Measurements from ENCODE around the gene SLC1A5. TPM values are rescaled to one million over a fixed set of nuclear protein-coding genes. Genes with fewer than 3 reads are reported as not detected.

Gene SLC1A5
- total RNA-seq, 1 experiment from 2014 or later, result 116 TPM

DNA sequence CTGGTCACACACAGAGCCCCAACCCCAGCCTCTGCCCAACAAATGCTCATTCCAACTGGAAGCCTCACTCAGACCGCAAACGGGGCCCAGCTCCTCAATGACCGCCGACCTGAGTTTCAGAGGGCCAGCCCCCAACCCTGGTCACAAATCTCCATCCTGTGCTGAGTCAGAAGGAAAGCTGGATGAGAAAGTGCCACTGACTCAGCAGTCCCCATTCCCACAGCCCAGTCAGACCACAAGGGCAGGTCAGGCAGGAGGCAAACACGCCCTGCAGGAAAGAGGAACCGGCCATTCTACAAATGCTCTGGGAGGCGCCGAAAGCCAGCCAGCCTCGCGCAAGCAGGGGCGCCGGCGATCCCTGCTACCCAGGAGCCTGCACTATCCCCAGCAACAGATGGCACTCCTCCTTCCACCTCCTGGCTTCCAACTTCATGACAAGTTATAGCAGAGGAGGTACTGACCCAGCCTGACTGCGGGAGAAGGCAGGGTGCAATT is 57.3 kb downstream of the SLC1A5 start:
- peaks cover 29% of the 10 kb centered on the region for H3K4me1 ChIP-seq (ENCODE audit: low read length)
- H3K36me3 ChIP-seq (ENCODE audit: insufficient read depth, low read length), result peaks cover 20% of the 10 kb centered on the region
- H4K20me1 ChIP-seq (ENCODE audit: insufficient read depth, low read depth, low read length), result peaks cover 50% of the 10 kb centered on the region
- H3K4me2 ChIP-seq (ENCODE audit: low read depth, low read length, poor library complexity, severe bottlenecking), result no peak overlapping the region
- no peak overlapping the region for H3K4me3 ChIP-seq (ENCODE audit: low read length)
- no peak for DNase-seq
- H3K9ac ChIP-seq (ENCODE audit: low read length), result no peak overlapping the region
- H3K9me3 ChIP-seq (ENCODE audit: low read length), result no peaks in the 10 kb centered on the region
- H3K79me2 ChIP-seq (ENCODE audit: low read length), result peaks cover 35% of the 10 kb centered on the region
- no peaks in the 10 kb centered on the region for H3K27me3 ChIP-seq (ENCODE audit: low read length)
- H3K9me2 ChIP-seq (replicated peaks; ENCODE audit: insufficient read depth, low read length), result no peaks in the 10 kb centered on the region
- H2AFZ ChIP-seq (ENCODE audit: low read length), result no peak overlapping the region
- H3K27ac ChIP-seq (ENCODE audit: low read length), result no peak overlapping the region

DNA sequence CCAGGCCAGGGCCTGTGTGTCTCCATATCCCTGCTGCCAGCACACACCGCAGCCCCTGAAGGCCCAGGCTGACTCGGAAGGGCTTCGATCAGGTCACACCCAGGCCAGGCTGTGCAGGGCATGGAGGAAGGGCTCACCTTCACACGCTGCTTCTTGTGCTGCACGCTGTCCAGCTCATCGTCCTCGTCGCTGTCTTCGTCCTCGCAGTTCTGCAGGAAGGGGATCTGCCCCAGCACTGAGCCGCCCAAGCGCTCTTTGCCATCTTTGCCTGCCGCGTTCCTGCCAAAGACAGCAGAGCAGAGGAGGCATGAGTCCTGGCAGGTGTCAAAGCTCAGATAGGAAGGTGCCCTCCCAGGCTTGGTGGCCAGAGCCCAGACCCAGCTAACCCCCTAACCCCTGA is 57.8 kb downstream of the SLC1A5 start:
- H3K36me3 ChIP-seq (ENCODE audit: insufficient read depth, low read length), result peaks cover 20% of the 10 kb centered on the region
- H3K4me2 ChIP-seq (ENCODE audit: low read depth, low read length, poor library complexity, severe bottlenecking), result no peak overlapping the region
- no peak overlapping the region for H2AFZ ChIP-seq (ENCODE audit: low read length)
- H3K27ac ChIP-seq (ENCODE audit: low read length), result no peak overlapping the region
- no peaks in the 10 kb centered on the region for H3K9me3 ChIP-seq (ENCODE audit: low read length)
- H3K4me1 ChIP-seq (ENCODE audit: low read length), result peaks cover 29% of the 10 kb centered on the region
- H3K4me3 ChIP-seq (ENCODE audit: low read length), result no peak overlapping the region
- no peak overlapping the region for H3K9ac ChIP-seq (ENCODE audit: low read length)
- H3K9me2 ChIP-seq (replicated peaks; ENCODE audit: insufficient read depth, low read length), result no peaks in the 10 kb centered on the region
- peaks cover 35% of the 10 kb centered on the region for H3K79me2 ChIP-seq (ENCODE audit: low read length)
- DNase-seq, result no peak
- no peaks in the 10 kb centered on the region for H3K27me3 ChIP-seq (ENCODE audit: low read length)
- peaks cover 50% of the 10 kb centered on the region for H4K20me1 ChIP-seq (ENCODE audit: insufficient read depth, low read depth, low read length)

DNA sequence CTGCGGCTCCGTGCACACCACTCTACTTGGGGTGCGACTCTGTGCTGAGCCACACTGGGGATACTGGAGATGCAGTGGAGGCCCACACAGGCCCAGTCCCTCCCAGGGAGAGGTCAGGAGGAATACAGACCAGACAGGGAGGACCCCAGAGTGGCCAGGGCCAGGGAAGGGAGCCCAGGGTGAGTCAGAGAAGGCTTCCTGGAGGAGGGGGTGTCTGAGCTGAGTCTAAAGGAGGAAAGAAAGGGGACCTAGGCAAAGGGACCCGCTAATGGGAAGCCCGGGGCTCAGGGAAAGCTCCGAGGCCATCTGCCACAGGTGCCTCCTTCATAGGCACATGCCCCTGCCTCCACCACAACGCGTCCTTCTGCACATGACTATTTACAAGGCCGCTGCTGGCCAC is 58.2 kb downstream of the SLC1A5 start:
- Histone ChIP-seq H3K4me2 (ENCODE audit: low read depth, low read length, poor library complexity, severe bottlenecking) (no peak overlapping the region), H3K27me3 (ENCODE audit: low read length) (no peaks in the 10 kb centered on the region), H3K36me3 (ENCODE audit: insufficient read depth, low read length) (peaks cover 20% of the 10 kb centered on the region), H3K4me1 (ENCODE audit: low read length) (peaks cover 29% of the 10 kb centered on the region), H3K27ac (ENCODE audit: low read length) (peak overlapping the region; percentile 71), H3K9me3 (ENCODE audit: low read length) (no peaks in the 10 kb centered on the region), H3K9ac (ENCODE audit: low read length) (peak overlapping the region; percentile 45), H3K9me2 (replicated peaks; ENCODE audit: insufficient read depth, low read length) (no peaks in the 10 kb centered on the region), H3K4me3 (ENCODE audit: low read length) (no peak overlapping the region), H2AFZ (ENCODE audit: low read length) (no peak overlapping the region), H4K20me1 (ENCODE audit: insufficient read depth, low read depth, low read length) (peaks cover 50% of the 10 kb centered on the region), H3K79me2 (ENCODE audit: low read length) (peaks cover 32% of the 10 kb centered on the region)
- DNase-seq, result no peak

DNA sequence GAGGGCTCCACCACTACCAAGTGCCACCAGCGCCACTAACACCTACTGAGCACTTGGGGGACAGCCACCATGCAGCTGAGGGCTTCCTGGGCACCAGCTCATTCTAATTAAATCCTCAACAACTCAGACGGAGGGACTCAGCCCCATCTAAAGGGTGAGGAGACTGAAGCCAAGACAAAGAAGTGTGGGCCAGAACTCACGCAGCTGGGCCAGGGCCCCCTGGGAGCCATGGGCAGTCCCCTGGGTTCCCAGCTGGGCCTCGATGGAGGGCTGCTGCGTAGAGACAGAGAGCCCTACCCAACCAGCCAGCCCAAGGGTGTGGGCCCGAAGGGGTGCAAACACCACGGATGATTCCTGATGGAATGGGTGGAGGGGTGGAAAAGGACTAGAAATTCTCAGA is 58.7 kb downstream of the SLC1A5 start:
- DNase-seq, result peak; percentile 60
- H3K9me2 ChIP-seq (replicated peaks; ENCODE audit: insufficient read depth, low read length), result no peaks in the 10 kb centered on the region
- H3K4me2 ChIP-seq (ENCODE audit: low read depth, low read length, poor library complexity, severe bottlenecking), result no peak overlapping the region
- H3K27ac ChIP-seq (ENCODE audit: low read length), result peak overlapping the region; percentile 71
- peaks cover 50% of the 10 kb centered on the region for H4K20me1 ChIP-seq (ENCODE audit: insufficient read depth, low read depth, low read length)
- peaks cover 32% of the 10 kb centered on the region for H3K79me2 ChIP-seq (ENCODE audit: low read length)
- H3K4me1 ChIP-seq (ENCODE audit: low read length), result peaks cover 29% of the 10 kb centered on the region
- H3K27me3 ChIP-seq (ENCODE audit: low read length), result no peaks in the 10 kb centered on the region
- H3K9me3 ChIP-seq (ENCODE audit: low read length), result no peaks in the 10 kb centered on the region
- H3K36me3 ChIP-seq (ENCODE audit: insufficient read depth, low read length), result peaks cover 20% of the 10 kb centered on the region
- no peak overlapping the region for H3K4me3 ChIP-seq (ENCODE audit: low read length)
- H2AFZ ChIP-seq (ENCODE audit: low read length), result no peak overlapping the region
- H3K9ac ChIP-seq (ENCODE audit: low read length), result peak overlapping the region; percentile 45

DNA sequence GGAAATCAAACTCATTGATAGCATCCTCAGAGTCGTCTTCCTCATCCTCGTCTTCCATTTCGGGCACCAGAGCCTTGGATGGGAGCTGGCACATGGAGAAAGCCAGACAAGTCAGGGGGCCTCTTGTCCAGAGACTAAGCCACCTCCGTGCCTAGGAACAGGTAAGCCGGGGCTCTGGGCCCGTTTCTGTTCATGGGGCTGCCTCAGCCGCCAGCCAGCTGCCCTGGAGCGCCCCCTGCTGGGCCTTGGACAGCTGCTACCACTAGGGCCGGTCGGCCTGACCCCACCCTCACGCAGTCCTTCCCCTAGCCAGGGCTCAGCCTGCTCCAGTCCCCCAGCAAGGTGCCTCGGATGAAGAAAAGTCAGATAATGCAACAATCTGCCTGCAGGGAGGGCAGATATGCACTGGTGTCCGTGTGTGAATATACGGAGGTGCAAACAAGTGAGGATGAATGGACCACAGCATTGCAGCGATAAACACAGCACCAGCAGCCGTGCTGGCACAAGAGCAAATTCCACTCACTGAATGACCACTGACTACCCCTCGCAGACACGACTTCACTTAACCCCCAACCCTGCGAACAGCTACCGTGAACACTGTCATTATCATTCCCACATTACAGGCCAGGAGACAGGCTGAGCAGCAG is 59.6 kb downstream of the SLC1A5 start:
- Histone ChIP-seq H4K20me1 (ENCODE audit: insufficient read depth, low read depth, low read length) (peaks cover 50% of the 10 kb centered on the region), H3K4me1 (ENCODE audit: low read length) (peaks cover 29% of the 10 kb centered on the region), H3K79me2 (ENCODE audit: low read length) (peaks cover 27% of the 10 kb centered on the region), H3K9me3 (ENCODE audit: low read length) (no peaks in the 10 kb centered on the region), H3K4me2 (ENCODE audit: low read depth, low read length, poor library complexity, severe bottlenecking) (no peak overlapping the region), H3K36me3 (ENCODE audit: insufficient read depth, low read length) (peaks cover 20% of the 10 kb centered on the region), H3K27ac (ENCODE audit: low read length) (no peak overlapping the region), H3K9me2 (replicated peaks; ENCODE audit: insufficient read depth, low read length) (no peaks in the 10 kb centered on the region), H3K27me3 (ENCODE audit: low read length) (no peaks in the 10 kb centered on the region), H2AFZ (ENCODE audit: low read length) (no peak overlapping the region), H3K9ac (ENCODE audit: low read length) (no peak overlapping the region), H3K4me3 (ENCODE audit: low read length) (no peak overlapping the region)
- peak; percentile 91 for DNase-seq

DNA sequence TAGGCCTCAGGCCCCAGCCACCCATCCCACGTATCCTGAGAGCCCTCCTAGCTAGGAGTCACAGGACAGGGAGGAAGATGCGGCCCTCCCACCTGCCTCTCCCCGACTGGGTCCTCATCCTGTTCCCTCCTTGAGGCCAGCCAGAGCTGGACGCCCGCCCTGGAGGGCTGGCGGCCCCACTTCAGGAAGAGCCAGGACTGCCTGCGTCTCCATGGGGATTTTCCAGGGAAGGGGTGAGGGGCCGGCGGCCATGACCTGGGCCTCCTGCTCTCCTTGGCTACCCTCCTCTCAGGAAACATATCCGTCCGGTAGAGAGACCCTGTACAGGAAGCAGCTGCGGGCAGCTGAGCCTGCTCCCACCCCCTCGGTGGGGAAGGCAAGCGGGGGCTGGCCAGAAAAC is 60.2 kb downstream of the SLC1A5 start:
- Histone ChIP-seq H3K4me1 (ENCODE audit: low read length) (peaks cover 29% of the 10 kb centered on the region), H3K4me2 (ENCODE audit: low read depth, low read length, poor library complexity, severe bottlenecking) (no peak overlapping the region), H3K79me2 (ENCODE audit: low read length) (peaks cover 23% of the 10 kb centered on the region), H3K4me3 (ENCODE audit: low read length) (no peak overlapping the region), H3K9me2 (replicated peaks; ENCODE audit: insufficient read depth, low read length) (no peaks in the 10 kb centered on the region), H2AFZ (ENCODE audit: low read length) (no peak overlapping the region), H3K27ac (ENCODE audit: low read length) (no peak overlapping the region), H3K27me3 (ENCODE audit: low read length) (no peaks in the 10 kb centered on the region), H4K20me1 (ENCODE audit: insufficient read depth, low read depth, low read length) (peaks cover 50% of the 10 kb centered on the region), H3K9ac (ENCODE audit: low read length) (no peak overlapping the region), H3K36me3 (ENCODE audit: insufficient read depth, low read length) (peaks cover 20% of the 10 kb centered on the region), H3K9me3 (ENCODE audit: low read length) (no peaks in the 10 kb centered on the region)
- DNase-seq, result no peak

DNA sequence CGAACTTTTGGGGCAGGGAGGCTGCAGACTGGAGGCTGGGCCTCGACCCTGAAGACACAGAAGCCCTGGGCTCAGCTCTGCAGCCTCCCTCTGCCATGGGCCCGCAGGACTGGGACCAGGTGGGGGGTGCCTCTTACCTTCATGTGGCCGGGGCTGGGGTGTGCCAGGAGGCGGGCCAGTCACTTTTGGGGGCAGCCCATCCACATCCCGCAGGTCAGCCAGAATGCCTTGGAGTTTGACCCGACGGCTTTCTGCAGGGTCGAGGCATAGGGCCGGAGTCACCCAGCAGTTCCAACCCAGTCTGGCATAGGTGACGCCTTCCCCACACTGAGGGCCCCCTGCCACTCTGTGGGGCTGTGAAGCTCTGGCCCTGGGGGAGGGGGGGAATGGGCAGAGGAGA is 60.6 kb downstream of the SLC1A5 start:
- H3K4me3 ChIP-seq (ENCODE audit: low read length), result no peak overlapping the region
- H3K27ac ChIP-seq (ENCODE audit: low read length), result no peak overlapping the region
- no peaks in the 10 kb centered on the region for H3K9me3 ChIP-seq (ENCODE audit: low read length)
- peaks cover 29% of the 10 kb centered on the region for H3K4me1 ChIP-seq (ENCODE audit: low read length)
- no peak for DNase-seq
- H3K79me2 ChIP-seq (ENCODE audit: low read length), result peaks cover 19% of the 10 kb centered on the region
- H3K36me3 ChIP-seq (ENCODE audit: insufficient read depth, low read length), result peaks cover 20% of the 10 kb centered on the region
- H3K9ac ChIP-seq (ENCODE audit: low read length), result no peak overlapping the region
- no peaks in the 10 kb centered on the region for H3K27me3 ChIP-seq (ENCODE audit: low read length)
- H4K20me1 ChIP-seq (ENCODE audit: insufficient read depth, low read depth, low read length), result peaks cover 50% of the 10 kb centered on the region
- H2AFZ ChIP-seq (ENCODE audit: low read length), result no peak overlapping the region
- H3K4me2 ChIP-seq (ENCODE audit: low read depth, low read length, poor library complexity, severe bottlenecking), result no peak overlapping the region
- no peaks in the 10 kb centered on the region for H3K9me2 ChIP-seq (replicated peaks; ENCODE audit: insufficient read depth, low read length)

DNA sequence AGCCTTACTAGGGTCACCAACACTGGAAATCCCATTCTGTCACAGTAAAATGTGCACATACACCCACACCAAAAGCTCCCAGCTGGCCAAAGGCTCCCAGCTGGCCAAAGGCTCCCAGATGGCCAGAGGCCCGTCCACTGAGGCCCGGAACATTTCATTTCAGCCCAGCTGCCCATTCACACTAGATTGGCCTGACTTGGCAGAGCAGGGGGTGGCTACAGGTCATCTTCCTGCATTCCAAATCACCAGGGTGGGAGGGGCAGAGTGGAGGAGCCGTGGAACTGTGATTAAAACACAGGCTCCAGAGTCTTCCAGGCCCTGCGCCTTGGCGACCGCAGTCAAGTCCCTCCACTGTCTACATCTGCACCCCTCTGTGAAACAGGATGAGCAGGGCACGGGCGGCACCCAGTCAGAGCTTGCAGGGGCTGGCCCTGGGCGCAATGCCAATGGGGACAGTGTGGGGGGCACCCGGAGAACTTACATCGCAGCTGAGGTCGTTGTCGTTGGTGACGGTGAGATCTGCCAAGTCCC is 61.4 kb downstream of the SLC1A5 start:
- Histone ChIP-seq H2AFZ (ENCODE audit: low read length) (no peak overlapping the region), H3K9ac (ENCODE audit: low read length) (no peak overlapping the region), H3K9me2 (replicated peaks; ENCODE audit: insufficient read depth, low read length) (no peaks in the 10 kb centered on the region), H3K27me3 (ENCODE audit: low read length) (no peaks in the 10 kb centered on the region), H3K4me1 (ENCODE audit: low read length) (peaks cover 35% of the 10 kb centered on the region), H3K27ac (ENCODE audit: low read length) (no peak overlapping the region), H3K4me2 (ENCODE audit: low read depth, low read length, poor library complexity, severe bottlenecking) (no peak overlapping the region), H3K79me2 (ENCODE audit: low read length) (peaks cover 19% of the 10 kb centered on the region), H3K4me3 (ENCODE audit: low read length) (no peak overlapping the region), H4K20me1 (ENCODE audit: insufficient read depth, low read depth, low read length) (peaks cover 46% of the 10 kb centered on the region), H3K36me3 (ENCODE audit: insufficient read depth, low read length) (peaks cover 20% of the 10 kb centered on the region), H3K9me3 (ENCODE audit: low read length) (no peaks in the 10 kb centered on the region)
- DNase-seq, result no peak
